GM23338 (cell line): ENCODE data around the gene KCNQ5. TPM values are rescaled to one million over a fixed set of nuclear protein-coding genes. Genes with fewer than 3 reads are reported as not detected.

Source experiments
- ATAC-seq: fragments of 200-7000 bp; cut with Tn5 transposase; 3 replicates; pipeline ENCODE4 v1.9.1; 2020
- DNase-seq: peaks from one replicate; pipeline ENCODE4 v3.0.0-alpha.2; 2015; ENCODE audit warnings: low spot score
- H2AFZ ChIP-seq: fragments of 200-600 bp; sonication (generic); 2 replicates; pipeline ENCODE4 v1.8.0; 2016; ENCODE audit warnings: antibody characterized with exemption, mild to moderate bottlenecking, moderate library complexity
- H3F3A ChIP-seq: fragments of 200-600 bp; sonication (generic); replicated peaks from 2 replicates; pipeline ENCODE4 v1.8.0; 2017; ENCODE audit warnings: antibody characterized with exemption, mixed run types, low read depth
- H3K27ac ChIP-seq: fragments of 200-600 bp; sonication (generic); 2 replicates; pipeline ENCODE4 v1.6.1; 2016; ENCODE audit warnings: low read depth
- H3K27me3 ChIP-seq: fragments of 200-600 bp; sonication (generic); 2 replicates; pipeline ENCODE4 v1.8.0; 2016; ENCODE audit warnings: mild to moderate bottlenecking, mixed run types, moderate library complexity; ENCODE audit not compliant: insufficient read depth
- H3K36me3 ChIP-seq: fragments of 200-600 bp; sonication (generic); 2 replicates; pipeline ENCODE4 v1.8.0; 2016; ENCODE audit warnings: mild to moderate bottlenecking; ENCODE audit not compliant: insufficient read depth
- H3K4me1 ChIP-seq: fragments of 200-600 bp; sonication (generic); 2 replicates; pipeline ENCODE4 v1.8.0; 2016; ENCODE audit warnings: mild to moderate bottlenecking, moderate library complexity; ENCODE audit not compliant: insufficient read depth
- H3K4me2 ChIP-seq: fragments of 200-600 bp; sonication (generic); 2 replicates; pipeline ENCODE4 v1.7.1; 2017; ENCODE audit warnings: mixed run types
- H3K4me3 ChIP-seq: fragments of 200-600 bp; sonication (generic); 2 replicates; pipeline ENCODE4 v1.6.1; 2016; ENCODE audit warnings: mixed run types
- H3K79me2 ChIP-seq: fragments of 200-600 bp; sonication (generic); replicated peaks from 2 replicates; pipeline ENCODE4 v1.8.0; 2017; ENCODE audit warnings: mild to moderate bottlenecking; ENCODE audit not compliant: insufficient read depth
- H3K9me2 ChIP-seq: fragments of 200-600 bp; sonication (generic); 2 replicates; pipeline ENCODE4 v1.8.0; 2017; ENCODE audit not compliant: insufficient read depth
- H4K20me1 ChIP-seq: fragments of 200-600 bp; sonication (generic); replicated peaks from 2 replicates; pipeline ENCODE4 v1.8.0; 2017; ENCODE audit warnings: mild to moderate bottlenecking; ENCODE audit not compliant: insufficient read depth
- H3K27ac Mint-ChIP-seq: 2 replicates; pipeline ENCODE4 v1.8.0; 2020; ENCODE audit warnings: inconsistent platforms, mild to moderate bottlenecking, moderate library complexity, mixed read lengths
- H3K27me3 Mint-ChIP-seq: 3 replicates; pipeline ENCODE4 v1.8.0; 2022; ENCODE audit warnings: low read depth, mild to moderate bottlenecking, moderate library complexity, mixed read lengths, inconsistent platforms; ENCODE audit not compliant: insufficient read depth, poor library complexity
- H3K36me3 Mint-ChIP-seq: 3 replicates; pipeline ENCODE4 v1.8.0; 2021; ENCODE audit warnings: low read depth, mild to moderate bottlenecking, inconsistent platforms, moderate library complexity, mixed read lengths
- H3K4me1 Mint-ChIP-seq: 3 replicates; pipeline ENCODE4 v1.8.0; 2020; ENCODE audit warnings: mild to moderate bottlenecking, inconsistent platforms, mixed read lengths
- H3K4me3 Mint-ChIP-seq: 3 replicates; pipeline ENCODE4 v1.8.0; 2021; ENCODE audit warnings: moderate library complexity, mild to moderate bottlenecking, inconsistent platforms, mixed read lengths
- H3K9me3 Mint-ChIP-seq: 3 replicates; pipeline ENCODE4 v1.8.0; 2020; ENCODE audit warnings: moderate library complexity, mild to moderate bottlenecking, inconsistent platforms, mixed read lengths
- CREB1 ChIP-seq: fragments of 250-450 bp; sonication (Bioruptor Pico); IDR thresholded peaks from 2 replicates; pipeline ENCODE4 v1.5.0; 2020; ENCODE audit warnings: low read depth, mild to moderate bottlenecking, moderate library complexity
- EZH2 ChIP-seq: fragments of 200-600 bp; sonication (generic); IDR thresholded peaks from one replicate; pipeline ENCODE4 v1.8.0; 2017; ENCODE audit warnings: antibody characterized with exemption, mild to moderate bottlenecking, low read depth; ENCODE audit not compliant: unreplicated experiment
- EZH2phosphoT487 ChIP-seq: fragments of 200-600 bp; sonication (generic); IDR thresholded peaks from one replicate; pipeline ENCODE4 v1.8.1; 2018; ENCODE audit warnings: antibody characterized with exemption; ENCODE audit not compliant: unreplicated experiment
- JUNB ChIP-seq: IDR thresholded peaks from one replicate; pipeline ENCODE4 v1.6.1; 2016; ENCODE audit warnings: antibody characterized with exemption; ENCODE audit not compliant: unreplicated experiment
- NANOG ChIP-seq: IDR thresholded peaks from 2 replicates; pipeline ENCODE4 v1.6.1; 2016; ENCODE audit warnings: antibody characterized with exemption, borderline replicate concordance
- STAT1 ChIP-seq: IDR thresholded peaks from one replicate; pipeline ENCODE4 v1.6.1; 2016; ENCODE audit warnings: antibody characterized with exemption; ENCODE audit not compliant: unreplicated experiment
- ZNF331 ChIP-seq: fragments of 250-450 bp; sonication (Bioruptor Pico); IDR thresholded peaks from 2 replicates; pipeline ENCODE4 v1.5.0; 2020; ENCODE audit warnings: low read depth, mild to moderate bottlenecking, moderate library complexity
- polyA plus RNA-seq: library from polyadenylated mRNA; unstranded; fragments of >200 nt; fragmentation: Nextera tagmentation; extraction: Ambion mirVana; gene quantifications from 2 replicates; pipeline ENCODE4 v1.2.1, GENCODE V29; 2016
- total RNA-seq: library from RNA; depleted of rRNA; stranded (reverse); fragments of >200 nt; shearing (Covaris generic); gene quantifications from 2 replicates; pipeline ENCODE4 v1.2.3, GENCODE V29; 2014
- TF ChIP-seq, protein P1 (sequence below): fragments of 250-450 bp; sonication (Bioruptor Pico); IDR thresholded peaks from 2 replicates; pipeline ENCODE4 v1.5.0; 2020; ENCODE audit warnings: mild to moderate bottlenecking, moderate library complexity
- TF ChIP-seq, protein P2 (sequence below): IDR thresholded peaks from 2 replicates; pipeline ENCODE4 v1.6.1; 2016; ENCODE audit warnings: antibody characterized with exemption
- TF ChIP-seq, protein P3 (sequence below): IDR thresholded peaks from one replicate; pipeline ENCODE4 v1.6.1; 2018; ENCODE audit warnings: antibody characterized with exemption; ENCODE audit not compliant: unreplicated experiment

KCNQ5 gene
- total and polyA plus RNA-seq, 2 experiments from 2014 or later: 0.68 to 0.87 TPM

DNA sequence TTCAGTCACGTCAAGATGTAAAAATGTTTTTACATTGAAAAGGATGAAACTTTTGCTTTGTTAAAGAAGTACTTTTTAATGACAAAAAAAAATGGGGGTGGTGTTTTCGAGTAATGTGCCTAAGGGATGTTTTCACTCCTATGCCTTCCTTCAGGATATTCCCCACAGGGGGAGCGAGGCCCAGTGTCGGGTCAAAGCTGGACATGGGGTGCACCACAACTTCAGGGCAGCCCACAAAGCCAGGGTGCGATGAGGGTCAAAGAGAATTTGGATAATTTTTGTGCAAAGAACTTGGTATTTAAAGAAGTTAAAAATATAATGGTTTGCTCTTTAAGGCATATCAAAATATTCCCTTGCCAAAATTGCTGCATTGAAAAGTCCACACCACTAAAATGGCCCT is 247.8 kb downstream of the KCNQ5 start (continued):
- TF ChIP-seq, protein P1, sequence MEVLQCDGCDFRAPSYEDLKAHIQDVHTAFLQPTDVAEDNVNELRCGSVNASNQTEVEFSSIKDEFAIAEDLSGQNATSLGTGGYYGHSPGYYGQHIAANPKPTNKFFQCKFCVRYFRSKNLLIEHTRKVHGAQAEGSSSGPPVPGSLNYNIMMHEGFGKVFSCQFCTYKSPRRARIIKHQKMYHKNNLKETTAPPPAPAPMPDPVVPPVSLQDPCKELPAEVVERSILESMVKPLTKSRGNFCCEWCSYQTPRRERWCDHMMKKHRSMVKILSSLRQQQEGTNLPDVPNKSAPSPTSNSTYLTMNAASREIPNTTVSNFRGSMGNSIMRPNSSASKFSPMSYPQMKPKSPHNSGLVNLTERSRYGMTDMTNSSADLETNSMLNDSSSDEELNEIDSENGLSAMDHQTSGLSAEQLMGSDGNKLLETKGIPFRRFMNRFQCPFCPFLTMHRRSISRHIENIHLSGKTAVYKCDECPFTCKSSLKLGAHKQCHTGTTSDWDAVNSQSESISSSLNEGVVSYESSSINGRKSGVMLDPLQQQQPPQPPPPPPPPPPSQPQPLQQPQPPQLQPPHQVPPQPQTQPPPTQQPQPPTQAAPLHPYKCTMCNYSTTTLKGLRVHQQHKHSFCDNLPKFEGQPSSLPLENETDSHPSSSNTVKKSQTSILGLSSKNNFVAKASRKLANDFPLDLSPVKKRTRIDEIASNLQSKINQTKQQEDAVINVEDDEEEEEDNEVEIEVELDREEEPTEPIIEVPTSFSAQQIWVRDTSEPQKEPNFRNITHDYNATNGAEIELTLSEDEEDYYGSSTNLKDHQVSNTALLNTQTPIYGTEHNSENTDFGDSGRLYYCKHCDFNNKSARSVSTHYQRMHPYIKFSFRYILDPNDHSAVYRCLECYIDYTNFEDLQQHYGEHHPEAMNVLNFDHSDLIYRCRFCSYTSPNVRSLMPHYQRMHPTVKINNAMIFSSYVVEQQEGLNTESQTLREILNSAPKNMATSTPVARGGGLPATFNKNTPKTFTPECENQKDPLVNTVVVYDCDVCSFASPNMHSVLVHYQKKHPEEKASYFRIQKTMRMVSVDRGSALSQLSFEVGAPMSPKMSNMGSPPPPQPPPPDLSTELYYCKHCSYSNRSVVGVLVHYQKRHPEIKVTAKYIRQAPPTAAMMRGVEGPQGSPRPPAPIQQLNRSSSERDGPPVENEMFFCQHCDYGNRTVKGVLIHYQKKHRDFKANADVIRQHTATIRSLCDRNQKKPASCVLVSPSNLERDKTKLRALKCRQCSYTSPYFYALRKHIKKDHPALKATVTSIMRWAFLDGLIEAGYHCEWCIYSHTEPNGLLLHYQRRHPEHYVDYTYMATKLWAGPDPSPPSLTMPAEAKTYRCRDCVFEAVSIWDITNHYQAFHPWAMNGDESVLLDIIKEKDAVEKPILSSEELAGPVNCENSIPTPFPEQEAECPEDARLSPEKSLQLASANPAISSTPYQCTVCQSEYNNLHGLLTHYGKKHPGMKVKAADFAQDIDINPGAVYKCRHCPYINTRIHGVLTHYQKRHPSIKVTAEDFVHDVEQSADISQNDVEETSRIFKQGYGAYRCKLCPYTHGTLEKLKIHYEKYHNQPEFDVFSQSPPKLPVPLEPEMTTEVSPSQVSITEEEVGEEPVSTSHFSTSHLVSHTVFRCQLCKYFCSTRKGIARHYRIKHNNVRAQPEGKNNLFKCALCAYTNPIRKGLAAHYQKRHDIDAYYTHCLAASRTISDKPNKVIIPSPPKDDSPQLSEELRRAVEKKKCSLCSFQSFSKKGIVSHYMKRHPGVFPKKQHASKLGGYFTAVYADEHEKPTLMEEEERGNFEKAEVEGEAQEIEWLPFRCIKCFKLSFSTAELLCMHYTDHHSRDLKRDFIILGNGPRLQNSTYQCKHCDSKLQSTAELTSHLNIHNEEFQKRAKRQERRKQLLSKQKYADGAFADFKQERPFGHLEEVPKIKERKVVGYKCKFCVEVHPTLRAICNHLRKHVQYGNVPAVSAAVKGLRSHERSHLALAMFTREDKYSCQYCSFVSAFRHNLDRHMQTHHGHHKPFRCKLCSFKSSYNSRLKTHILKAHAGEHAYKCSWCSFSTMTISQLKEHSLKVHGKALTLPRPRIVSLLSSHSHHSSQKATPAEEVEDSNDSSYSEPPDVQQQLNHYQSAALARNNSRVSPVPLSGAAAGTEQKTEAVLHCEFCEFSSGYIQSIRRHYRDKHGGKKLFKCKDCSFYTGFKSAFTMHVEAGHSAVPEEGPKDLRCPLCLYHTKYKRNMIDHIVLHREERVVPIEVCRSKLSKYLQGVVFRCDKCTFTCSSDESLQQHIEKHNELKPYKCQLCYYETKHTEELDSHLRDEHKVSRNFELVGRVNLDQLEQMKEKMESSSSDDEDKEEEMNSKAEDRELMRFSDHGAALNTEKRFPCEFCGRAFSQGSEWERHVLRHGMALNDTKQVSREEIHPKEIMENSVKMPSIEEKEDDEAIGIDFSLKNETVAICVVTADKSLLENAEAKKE: no peak
- TF ChIP-seq, protein P2, sequence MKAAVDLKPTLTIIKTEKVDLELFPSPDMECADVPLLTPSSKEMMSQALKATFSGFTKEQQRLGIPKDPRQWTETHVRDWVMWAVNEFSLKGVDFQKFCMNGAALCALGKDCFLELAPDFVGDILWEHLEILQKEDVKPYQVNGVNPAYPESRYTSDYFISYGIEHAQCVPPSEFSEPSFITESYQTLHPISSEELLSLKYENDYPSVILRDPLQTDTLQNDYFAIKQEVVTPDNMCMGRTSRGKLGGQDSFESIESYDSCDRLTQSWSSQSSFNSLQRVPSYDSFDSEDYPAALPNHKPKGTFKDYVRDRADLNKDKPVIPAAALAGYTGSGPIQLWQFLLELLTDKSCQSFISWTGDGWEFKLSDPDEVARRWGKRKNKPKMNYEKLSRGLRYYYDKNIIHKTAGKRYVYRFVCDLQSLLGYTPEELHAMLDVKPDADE: no peak
- TF ChIP-seq STAT1: no peak
- no peak for TF ChIP-seq NANOG

DNA sequence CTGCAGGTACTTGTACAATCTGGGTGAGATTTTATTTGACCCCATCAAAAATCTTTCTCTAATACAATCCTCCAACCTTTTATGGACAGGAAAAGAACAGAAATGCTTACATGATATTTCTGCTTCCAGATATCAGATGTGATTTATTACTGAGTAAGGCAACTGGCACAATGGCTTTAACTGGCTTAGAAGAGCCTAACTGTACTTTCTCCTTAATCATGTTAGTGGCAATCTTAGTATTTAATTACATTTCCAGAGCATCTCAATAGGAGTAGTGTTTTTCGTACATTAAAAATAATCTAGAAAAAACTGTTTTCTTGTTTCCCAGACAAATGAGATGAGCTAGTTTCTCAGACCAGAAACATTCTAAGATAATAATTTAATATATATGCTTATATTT is 251.6 kb downstream of the KCNQ5 start:
- Histone ChIP-seq H3K4me3 (no peak overlapping the region), H3K27ac (no peak overlapping the region), H3K27me3 (no peaks in the 10 kb centered on the region), H3K36me3 (no peaks in the 10 kb centered on the region), H3K9me2 (no peaks in the 10 kb centered on the region), H3K4me1 (peaks cover 8% of the 10 kb centered on the region; the same call in 1 of the 2 replicates), H3K4me2 (no peak overlapping the region), H3K79me2 (no peaks in the 10 kb centered on the region), H4K20me1 (no peaks in the 10 kb centered on the region), H2AFZ (no peak overlapping the region), H3F3A (no peaks in the 10 kb centered on the region)
- H3K4me1 Mint-ChIP-seq: peaks cover 5% of the 10 kb centered on the region; the same call in 2 of the 3 replicates
- no peak overlapping the region for H3K4me3 Mint-ChIP-seq
- no peak overlapping the region for H3K27ac Mint-ChIP-seq
- no peaks in the 10 kb centered on the region for H3K27me3 Mint-ChIP-seq
- no peaks in the 10 kb centered on the region for H3K9me3 Mint-ChIP-seq
- H3K36me3 Mint-ChIP-seq: no peaks in the 10 kb centered on the region
- ATAC-seq: no peak
- no peak for DNase-seq
- TF ChIP-seq NANOG (no peak), EZH2 (no peak), JUNB (no peak), EZH2phosphoT487 (no peak), CREB1 (no peak), ZNF331 (CRISPR knock-in tag) (no peak)
- TF ChIP-seq, protein P3, sequence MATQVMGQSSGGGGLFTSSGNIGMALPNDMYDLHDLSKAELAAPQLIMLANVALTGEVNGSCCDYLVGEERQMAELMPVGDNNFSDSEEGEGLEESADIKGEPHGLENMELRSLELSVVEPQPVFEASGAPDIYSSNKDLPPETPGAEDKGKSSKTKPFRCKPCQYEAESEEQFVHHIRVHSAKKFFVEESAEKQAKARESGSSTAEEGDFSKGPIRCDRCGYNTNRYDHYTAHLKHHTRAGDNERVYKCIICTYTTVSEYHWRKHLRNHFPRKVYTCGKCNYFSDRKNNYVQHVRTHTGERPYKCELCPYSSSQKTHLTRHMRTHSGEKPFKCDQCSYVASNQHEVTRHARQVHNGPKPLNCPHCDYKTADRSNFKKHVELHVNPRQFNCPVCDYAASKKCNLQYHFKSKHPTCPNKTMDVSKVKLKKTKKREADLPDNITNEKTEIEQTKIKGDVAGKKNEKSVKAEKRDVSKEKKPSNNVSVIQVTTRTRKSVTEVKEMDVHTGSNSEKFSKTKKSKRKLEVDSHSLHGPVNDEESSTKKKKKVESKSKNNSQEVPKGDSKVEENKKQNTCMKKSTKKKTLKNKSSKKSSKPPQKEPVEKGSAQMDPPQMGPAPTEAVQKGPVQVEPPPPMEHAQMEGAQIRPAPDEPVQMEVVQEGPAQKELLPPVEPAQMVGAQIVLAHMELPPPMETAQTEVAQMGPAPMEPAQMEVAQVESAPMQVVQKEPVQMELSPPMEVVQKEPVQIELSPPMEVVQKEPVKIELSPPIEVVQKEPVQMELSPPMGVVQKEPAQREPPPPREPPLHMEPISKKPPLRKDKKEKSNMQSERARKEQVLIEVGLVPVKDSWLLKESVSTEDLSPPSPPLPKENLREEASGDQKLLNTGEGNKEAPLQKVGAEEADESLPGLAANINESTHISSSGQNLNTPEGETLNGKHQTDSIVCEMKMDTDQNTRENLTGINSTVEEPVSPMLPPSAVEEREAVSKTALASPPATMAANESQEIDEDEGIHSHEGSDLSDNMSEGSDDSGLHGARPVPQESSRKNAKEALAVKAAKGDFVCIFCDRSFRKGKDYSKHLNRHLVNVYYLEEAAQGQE: no peak
